ENCODE measurements around the gene UNC93A.

Gene UNC93A

DNA sequence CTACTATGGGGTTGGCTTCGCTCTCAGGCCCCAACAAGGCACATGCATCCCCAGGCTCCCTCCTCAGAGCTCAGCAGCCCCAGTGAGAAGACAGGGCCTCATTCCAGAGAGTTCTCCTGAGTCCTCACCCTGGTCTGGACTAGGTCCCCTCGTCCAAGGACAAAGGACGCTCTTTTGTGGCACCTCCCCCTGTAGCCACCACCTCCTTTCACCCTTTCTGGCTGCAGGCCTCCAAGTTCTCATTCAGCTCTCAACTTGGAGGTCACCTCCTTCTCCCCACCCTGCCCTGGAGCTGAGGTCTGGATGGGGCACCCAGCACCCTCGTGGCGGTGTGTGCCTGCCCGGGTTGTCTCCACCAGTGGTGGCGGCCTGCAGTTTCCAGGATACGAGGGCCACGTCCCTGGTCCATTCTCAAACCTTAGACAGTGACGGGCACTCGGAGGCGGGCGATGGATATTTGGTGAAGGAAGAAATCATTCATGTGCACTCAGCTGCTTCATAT lies 2.5 kb downstream of the UNC93A start:
- no peak for DNase-seq

DNA sequence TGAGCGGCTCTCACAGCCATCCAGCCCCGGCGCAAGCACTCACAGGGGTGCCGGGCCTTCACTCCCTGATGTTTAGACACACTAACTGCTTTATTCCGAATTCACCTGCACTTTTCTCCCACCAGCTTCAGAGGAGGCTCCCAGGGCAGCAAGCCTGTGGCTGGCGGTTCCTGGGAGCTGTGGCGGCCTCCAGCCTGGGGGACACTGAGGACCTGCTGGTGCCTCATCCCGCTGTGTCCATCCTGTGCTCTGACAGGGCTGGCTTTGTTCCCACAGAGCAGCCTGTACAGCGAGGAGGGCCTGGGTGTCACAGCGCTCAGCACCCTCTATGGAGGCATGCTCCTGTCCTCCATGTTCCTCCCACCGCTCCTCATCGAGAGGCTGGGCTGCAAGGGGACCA lies 3.1 kb downstream of the UNC93A start:
- H3K27me3 ChIP-seq (ENCODE audit: insufficient read depth, low read length, poor library complexity): no peaks in the 10 kb centered on the region
- no peaks in the 10 kb centered on the region for H3K79me2 ChIP-seq (ENCODE audit: insufficient read depth, low read length)
- no peaks in the 10 kb centered on the region for H3K9me3 ChIP-seq (ENCODE audit: insufficient read depth, low read length, severe bottlenecking)
- no peaks in the 10 kb centered on the region for H3K36me3 ChIP-seq (ENCODE audit: insufficient read depth, low read length)
- H3K27ac ChIP-seq (ENCODE audit: low read length): no peak overlapping the region
- no peaks in the 10 kb centered on the region; the same call in 1 of the 2 replicates for H4K20me1 ChIP-seq (ENCODE audit: insufficient read depth, low read length)
- DNase-seq (no peak), ATAC-seq (ENCODE audit: insufficient read depth, low read depth) (no peak)
- no peak overlapping the region for H3K4me3 ChIP-seq (ENCODE audit: low read depth in 1 of 2, low read length in 2 of 2)
- H3K9ac ChIP-seq (ENCODE audit: low read depth, low read length): no peak overlapping the region
- no peak overlapping the region for H2AFZ ChIP-seq (ENCODE audit: low read depth, low read length)
- no peak overlapping the region for H3K4me2 ChIP-seq (ENCODE audit: insufficient read depth, low read length)
- no peaks in the 10 kb centered on the region for H3K4me1 ChIP-seq (ENCODE audit: insufficient read depth, low read length)
- TF ChIP-seq EZH2 (IDR thresholded peaks at IDR 0.05; ENCODE audit: borderline replicate concordance, low read depth, low read length, severe bottlenecking): no peak
- TF ChIP-seq, protein P1, sequence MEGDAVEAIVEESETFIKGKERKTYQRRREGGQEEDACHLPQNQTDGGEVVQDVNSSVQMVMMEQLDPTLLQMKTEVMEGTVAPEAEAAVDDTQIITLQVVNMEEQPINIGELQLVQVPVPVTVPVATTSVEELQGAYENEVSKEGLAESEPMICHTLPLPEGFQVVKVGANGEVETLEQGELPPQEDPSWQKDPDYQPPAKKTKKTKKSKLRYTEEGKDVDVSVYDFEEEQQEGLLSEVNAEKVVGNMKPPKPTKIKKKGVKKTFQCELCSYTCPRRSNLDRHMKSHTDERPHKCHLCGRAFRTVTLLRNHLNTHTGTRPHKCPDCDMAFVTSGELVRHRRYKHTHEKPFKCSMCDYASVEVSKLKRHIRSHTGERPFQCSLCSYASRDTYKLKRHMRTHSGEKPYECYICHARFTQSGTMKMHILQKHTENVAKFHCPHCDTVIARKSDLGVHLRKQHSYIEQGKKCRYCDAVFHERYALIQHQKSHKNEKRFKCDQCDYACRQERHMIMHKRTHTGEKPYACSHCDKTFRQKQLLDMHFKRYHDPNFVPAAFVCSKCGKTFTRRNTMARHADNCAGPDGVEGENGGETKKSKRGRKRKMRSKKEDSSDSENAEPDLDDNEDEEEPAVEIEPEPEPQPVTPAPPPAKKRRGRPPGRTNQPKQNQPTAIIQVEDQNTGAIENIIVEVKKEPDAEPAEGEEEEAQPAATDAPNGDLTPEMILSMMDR (IDR thresholded peaks at IDR 0.05; ENCODE audit: borderline replicate concordance, extremely low read depth, low read length, poor library complexity, severe bottlenecking): no peak

More for the DNA sequence above, 2.5 kb downstream of the UNC93A start:
- Histone ChIP-seq H3K9ac (ENCODE audit: low read depth, low read length) (no peak overlapping the region), H3K9me3 (ENCODE audit: insufficient read depth, low read length, severe bottlenecking) (no peaks in the 10 kb centered on the region), H4K20me1 (ENCODE audit: insufficient read depth, low read length) (no peaks in the 10 kb centered on the region; the same call in 1 of the 2 replicates), H3K27me3 (ENCODE audit: insufficient read depth, low read length, poor library complexity) (no peaks in the 10 kb centered on the region), H3K4me1 (ENCODE audit: insufficient read depth, low read length) (no peaks in the 10 kb centered on the region), H3K36me3 (ENCODE audit: insufficient read depth, low read length) (no peaks in the 10 kb centered on the region), H2AFZ (ENCODE audit: low read depth, low read length) (no peak overlapping the region), H3K4me3 (ENCODE audit: low read depth in 1 of 2, low read length in 2 of 2) (no peak overlapping the region), H3K79me2 (ENCODE audit: insufficient read depth, low read length) (no peaks in the 10 kb centered on the region), H3K27ac (ENCODE audit: low read length) (no peak overlapping the region), H3K4me2 (ENCODE audit: insufficient read depth, low read length) (no peak overlapping the region)
- no peak for ATAC-seq (ENCODE audit: insufficient read depth, low read depth)
- TF ChIP-seq EZH2 (IDR thresholded peaks at IDR 0.05; ENCODE audit: borderline replicate concordance, low read depth, low read length, severe bottlenecking): no peak
- TF ChIP-seq, protein P1 (IDR thresholded peaks at IDR 0.05; ENCODE audit: borderline replicate concordance, extremely low read depth, low read length, poor library complexity, severe bottlenecking): no peak

DNA sequence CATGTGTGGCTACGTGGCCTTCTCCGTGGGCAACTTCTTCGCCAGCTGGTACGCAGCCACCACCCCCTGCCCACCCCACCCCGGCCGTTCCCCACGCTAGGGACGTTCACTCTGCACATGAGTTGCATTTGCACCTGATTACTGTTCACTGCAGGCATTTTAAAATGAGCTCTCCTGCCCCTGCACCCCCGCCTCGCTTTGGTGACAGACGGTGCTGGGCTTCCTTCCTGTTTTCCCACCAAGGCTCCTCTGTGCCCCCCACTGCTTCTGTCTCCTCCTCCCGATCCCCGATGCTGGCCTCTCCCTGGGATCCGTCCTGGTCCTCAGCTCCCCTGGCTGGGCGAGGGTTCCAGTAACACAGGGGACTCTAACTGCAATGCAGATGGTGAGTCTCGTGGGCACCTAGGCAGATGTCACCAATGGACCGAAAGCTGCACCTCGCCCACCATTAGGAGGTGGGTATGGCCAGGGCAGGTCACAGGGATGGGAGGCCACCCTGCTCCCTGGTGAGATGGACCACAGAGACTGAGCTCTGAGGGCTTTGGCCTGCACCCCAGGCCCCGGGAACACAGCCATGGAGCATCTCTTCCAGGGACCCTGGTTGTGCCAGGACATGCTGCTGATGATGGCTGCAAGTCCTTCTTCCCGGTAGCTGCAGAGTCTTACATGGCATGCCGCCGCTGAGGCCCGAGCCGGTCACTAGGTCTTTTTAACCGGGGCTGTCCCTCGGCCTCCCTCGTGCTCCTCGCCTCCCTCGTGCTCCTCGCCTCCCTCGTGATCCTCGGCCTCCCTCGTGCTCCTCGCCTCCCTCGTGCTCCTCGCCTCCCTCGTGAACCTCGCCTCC lies 3.8 kb downstream of the UNC93A start:
- TF ChIP-seq, protein P1 (IDR thresholded peaks at IDR 0.05; ENCODE audit: borderline replicate concordance, extremely low read depth, low read length, poor library complexity, severe bottlenecking): no peak
- TF ChIP-seq EZH2 (IDR thresholded peaks at IDR 0.05; ENCODE audit: borderline replicate concordance, low read depth, low read length, severe bottlenecking): no peak
- no peak for ATAC-seq (ENCODE audit: insufficient read depth, low read depth)
- DNase-seq: no peak
- Histone ChIP-seq H3K9ac (ENCODE audit: low read depth, low read length) (no peak overlapping the region), H2AFZ (ENCODE audit: low read depth, low read length) (no peak overlapping the region), H3K4me3 (ENCODE audit: low read depth in 1 of 2, low read length in 2 of 2) (no peak overlapping the region), H4K20me1 (ENCODE audit: insufficient read depth, low read length) (no peaks in the 10 kb centered on the region; the same call in 1 of the 2 replicates), H3K79me2 (ENCODE audit: insufficient read depth, low read length) (no peaks in the 10 kb centered on the region), H3K4me1 (ENCODE audit: insufficient read depth, low read length) (no peaks in the 10 kb centered on the region), H3K9me3 (ENCODE audit: insufficient read depth, low read length, severe bottlenecking) (no peaks in the 10 kb centered on the region), H3K27ac (ENCODE audit: low read length) (no peak overlapping the region), H3K4me2 (ENCODE audit: insufficient read depth, low read length) (no peak overlapping the region), H3K27me3 (ENCODE audit: insufficient read depth, low read length, poor library complexity) (no peaks in the 10 kb centered on the region), H3K36me3 (ENCODE audit: insufficient read depth, low read length) (no peaks in the 10 kb centered on the region)
